HG02943 (cell line): Measurements from ENCODE around the gene TMEM117.

ENCODE experiments used
- ATAC-seq: cut with Tn5 transposase; IDR thresholded peaks from one replicate; pipeline ENCODE4 v1.9.1; 2021; ENCODE audit warnings: mild to moderate bottlenecking, low read depth, moderate library complexity; ENCODE audit not compliant: unreplicated experiment

TMEM117 gene

GRCh38 chr12:43937947-43938346 is 102.1 kb downstream of the TMEM117 start:
- ATAC-seq = no peak

- ATAC-seq = no peak
Measured at GRCh38 chr12:43942379-43942778, 106.5 kb downstream of the TMEM117 start.

- no peak for ATAC-seq
Measured at GRCh38 chr12:43945983-43946382, 110.1 kb downstream of the TMEM117 start.

GRCh38 chr12:43951286-43951685 is 115.4 kb downstream of the TMEM117 start:
- ATAC-seq = no peak

DNA sequence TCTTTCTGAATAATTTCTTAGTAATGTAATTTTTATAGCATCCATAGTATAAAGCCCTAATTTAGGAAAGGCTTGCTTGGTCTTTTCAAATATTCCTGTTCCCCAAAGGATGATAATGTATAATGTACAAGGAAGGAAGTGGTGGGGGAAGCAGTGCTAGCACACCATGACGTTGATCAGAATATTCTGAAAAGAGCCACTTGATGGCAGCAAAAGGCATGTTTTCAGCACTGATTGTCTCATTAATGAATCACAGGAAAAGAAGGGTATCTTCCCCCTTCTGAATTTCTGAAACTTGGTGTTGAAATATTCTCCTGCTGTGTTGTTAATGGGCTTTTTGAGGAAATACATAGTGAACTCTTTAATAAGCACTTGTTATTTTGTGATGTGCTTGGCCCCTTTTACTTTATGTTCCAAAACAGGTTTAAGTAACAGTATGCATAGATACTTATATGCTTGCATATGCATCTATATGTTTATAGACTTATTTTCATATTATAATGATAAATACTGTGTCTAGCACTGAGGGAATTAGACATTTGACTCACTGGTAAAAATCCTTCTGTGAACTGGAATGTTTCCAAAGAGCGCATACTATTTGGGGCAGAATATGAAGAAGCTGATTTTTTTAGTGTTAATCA is 122.0 kb downstream of the TMEM117 start:
- peak; percentile 96 for ATAC-seq

- ATAC-seq = no peak
Measured at GRCh38 chr12:43964033-43964432, 128.2 kb downstream of the TMEM117 start.

GRCh38 chr12:43964961-43965360 is 129.1 kb downstream of the TMEM117 start:
- no peak for ATAC-seq

- ATAC-seq = no peak
Measured at GRCh38 chr12:43965899-43966298, 130.0 kb downstream of the TMEM117 start.

DNA sequence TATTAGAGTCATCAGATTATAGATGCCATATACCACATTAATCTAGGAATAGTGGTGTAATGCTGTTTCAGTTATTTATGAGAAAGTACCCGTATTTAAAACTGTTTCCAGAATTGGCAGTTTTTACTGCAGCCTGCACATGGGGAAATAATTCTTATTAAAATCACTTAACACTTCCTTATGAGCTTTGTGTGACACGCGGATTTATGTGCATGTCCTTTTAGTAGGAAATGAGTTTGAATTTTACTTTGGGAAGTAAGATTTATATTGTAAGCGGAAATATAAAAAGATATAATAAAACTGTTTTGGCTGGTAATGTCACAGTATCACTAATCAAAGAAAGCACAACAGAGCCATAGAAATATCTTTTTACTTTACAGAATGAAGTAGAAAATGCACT is 132.9 kb downstream of the TMEM117 start:
- no peak for ATAC-seq

DNA sequence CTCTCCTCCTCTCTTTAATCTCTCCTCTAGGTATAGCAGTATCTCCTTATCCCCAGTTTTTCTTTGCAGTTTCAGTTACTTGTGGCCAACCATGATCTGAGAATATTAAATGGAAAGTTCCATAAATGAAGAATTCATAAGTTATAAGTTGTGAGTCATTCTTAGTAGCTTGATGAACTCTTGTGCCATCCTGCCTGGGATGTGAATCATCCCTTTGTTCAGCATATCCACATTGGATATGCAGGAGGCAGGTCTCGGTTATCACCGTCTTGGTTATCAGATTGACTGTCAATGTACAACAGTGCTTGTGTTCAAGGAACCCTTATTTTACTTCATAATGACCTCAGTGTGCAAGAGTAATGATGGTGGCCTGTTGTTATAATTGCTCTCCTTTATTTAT is 134.0 kb downstream of the TMEM117 start:
- ATAC-seq = no peak

DNA sequence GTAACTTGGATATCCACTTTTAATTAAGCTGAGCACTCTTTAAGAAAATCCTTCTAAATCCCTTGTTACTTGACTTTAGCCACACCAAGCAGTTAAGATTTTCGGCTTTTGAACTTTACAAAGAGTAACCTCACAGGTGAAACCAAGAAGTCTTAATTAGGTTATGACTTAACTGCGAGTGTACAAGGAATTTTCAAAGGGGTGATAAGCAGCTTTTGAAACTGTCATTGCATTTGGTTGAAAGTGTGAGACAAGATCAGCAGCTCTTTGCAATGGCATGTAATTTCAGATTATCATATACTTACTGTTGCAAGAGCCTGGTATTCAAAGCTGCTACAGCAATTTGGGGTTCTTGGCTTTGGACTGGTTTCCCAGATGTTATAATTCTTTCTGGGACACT is 137.5 kb downstream of the TMEM117 start:
- ATAC-seq = no peak

GRCh38 chr12:43973993-43974392 is 138.1 kb downstream of the TMEM117 start:
- no peak for ATAC-seq

GRCh38 chr12:43976027-43976426 is 140.1 kb downstream of the TMEM117 start:
- ATAC-seq = no peak

GRCh38 chr12:43978556-43978955 is 142.7 kb downstream of the TMEM117 start:
- ATAC-seq = no peak

GRCh38 chr12:43979450-43979849 is 143.6 kb downstream of the TMEM117 start:
- no peak for ATAC-seq

- ATAC-seq = no peak
Measured at GRCh38 chr12:43980627-43981191, 144.8 kb downstream of the TMEM117 start.

DNA sequence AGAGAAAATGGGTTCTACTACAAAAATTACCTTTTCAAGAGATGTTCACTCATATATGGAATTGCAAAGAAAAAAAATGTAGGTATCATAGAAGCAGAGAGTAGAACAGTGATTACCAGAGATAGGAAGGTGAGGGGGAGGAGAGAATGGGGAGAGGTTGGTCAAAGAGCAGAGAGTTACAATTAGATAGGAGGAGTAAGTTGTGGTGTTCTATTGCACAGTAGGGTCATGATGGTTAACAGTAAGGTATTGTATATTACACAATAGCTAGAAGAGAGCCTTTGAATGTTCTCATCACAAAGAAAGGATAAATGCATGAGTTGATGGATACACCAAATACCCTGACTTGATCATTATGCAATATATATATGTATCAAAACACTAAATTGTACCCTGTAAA is 145.8 kb downstream of the TMEM117 start:
- ATAC-seq = no peak

GRCh38 chr12:43982544-43982943 is 146.7 kb downstream of the TMEM117 start:
- ATAC-seq = no peak

- ATAC-seq = peak; percentile 90
Measured at GRCh38 chr12:43988838-43989560, 153.1 kb downstream of the TMEM117 start.

- no peak for ATAC-seq
Measured at GRCh38 chr12:43992856-43993255, 157.0 kb downstream of the TMEM117 start.

- peak; percentile 97 for ATAC-seq
Measured at GRCh38 chr12:44000309-44000952, 164.6 kb downstream of the TMEM117 start.
